ENCODE data around the gene CNDP1. TPM values are rescaled to one million over a fixed set of nuclear protein-coding genes. Genes with fewer than 3 reads are reported as not detected.

CNDP1 gene
- polyA plus RNA-seq, 1 experiment = not detected

- ChIA-PET POLR2A (no interaction called here), CTCF (no interaction called here)
- Histone ChIP-seq H3K9me3 (ENCODE audit: control insufficient read depth, insufficient read depth, low read length) (no peaks in the 10 kb centered on the region), H3K27me3 (ENCODE audit: control insufficient read depth, insufficient read depth, low read length) (peaks cover 10% of the 10 kb centered on the region), H3K27ac (ENCODE audit: low read depth, low read length) (no peak overlapping the region), H3K4me3 (ENCODE audit: low read depth, low read length) (no peak overlapping the region)
- no peak for DNase-seq (ENCODE audit: low read depth, low spot score)
- no peak for TF ChIP-seq CTCF (IDR thresholded peaks at IDR 0.05; ENCODE audit: low read depth, low read length)
Observed at GRCh38 chr18:74525741-74526140, 8.6 kb upstream of the CNDP1 start.

- peaks cover 14% of the 10 kb centered on the region for H3K27me3 ChIP-seq (ENCODE audit: control insufficient read depth, insufficient read depth, low read length)
- no peak for DNase-seq (ENCODE audit: low read depth, low spot score)
- TF ChIP-seq CTCF (IDR thresholded peaks at IDR 0.05; ENCODE audit: low read depth, low read length) = no peak
- H3K9me3 ChIP-seq (ENCODE audit: control insufficient read depth, insufficient read depth, low read length) = no peaks in the 10 kb centered on the region
- no peak overlapping the region for H3K27ac ChIP-seq (ENCODE audit: low read depth, low read length)
- CTCF ChIA-PET = interaction anchor here (1.6 kb wide), 1 partner anchor 25 kb away, joined by 6 read pairs; no protein-coding TSS in a partner anchor
- POLR2A ChIA-PET = no interaction called here
- no peak overlapping the region for H3K4me3 ChIP-seq (ENCODE audit: low read depth, low read length)
Observed at GRCh38 chr18:74526488-74526887, 7.8 kb upstream of the CNDP1 start.

GRCh38 chr18:74528478-74528877, 5.8 kb upstream of the CNDP1 start:
- Histone ChIP-seq H3K27me3 (ENCODE audit: control insufficient read depth, insufficient read depth, low read length) (peaks cover 19% of the 10 kb centered on the region), H3K9me3 (ENCODE audit: control insufficient read depth, insufficient read depth, low read length) (no peaks in the 10 kb centered on the region), H3K4me3 (ENCODE audit: low read depth, low read length) (no peak overlapping the region), H3K27ac (ENCODE audit: low read depth, low read length) (no peak overlapping the region)
- ChIA-PET CTCF (interaction anchor here (2.3 kb wide), 1 partner anchor 23 kb away, joined by 9 read pairs; no protein-coding TSS in a partner anchor), POLR2A (no interaction called here)
- DNase-seq (ENCODE audit: low read depth, low spot score) = no peak
- TF ChIP-seq CTCF (IDR thresholded peaks at IDR 0.05; ENCODE audit: low read depth, low read length) = no peak

GRCh38 chr18:74528913-74529312, 5.4 kb upstream of the CNDP1 start:
- CTCF ChIA-PET = interaction anchor here (2.3 kb wide), 1 partner anchor 23 kb away, joined by 9 read pairs; no protein-coding TSS in a partner anchor
- Histone ChIP-seq H3K27ac (ENCODE audit: low read depth, low read length) (no peak overlapping the region), H3K9me3 (ENCODE audit: control insufficient read depth, insufficient read depth, low read length) (no peaks in the 10 kb centered on the region), H3K27me3 (ENCODE audit: control insufficient read depth, insufficient read depth, low read length) (peaks cover 24% of the 10 kb centered on the region), H3K4me3 (ENCODE audit: low read depth, low read length) (no peak overlapping the region)
- no peak for TF ChIP-seq CTCF (IDR thresholded peaks at IDR 0.05; ENCODE audit: low read depth, low read length)
- no peak for DNase-seq (ENCODE audit: low read depth, low spot score)
- POLR2A ChIA-PET = no interaction called here

- Histone ChIP-seq H3K27ac (ENCODE audit: low read depth, low read length) (no peak overlapping the region), H3K9me3 (ENCODE audit: control insufficient read depth, insufficient read depth, low read length) (no peaks in the 10 kb centered on the region), H3K27me3 (ENCODE audit: control insufficient read depth, insufficient read depth, low read length) (peaks cover 28% of the 10 kb centered on the region), H3K4me3 (ENCODE audit: low read depth, low read length) (no peak overlapping the region)
- ChIA-PET POLR2A (no interaction called here), CTCF (interaction anchor here (2.3 kb wide), 1 partner anchor 22 kb away, joined by 9 read pairs; no protein-coding TSS in a partner anchor)
- no peak for TF ChIP-seq CTCF (IDR thresholded peaks at IDR 0.05; ENCODE audit: low read depth, low read length)
- DNase-seq (ENCODE audit: low read depth, low spot score) = no peak
Observed at GRCh38 chr18:74529378-74529777, 4.9 kb upstream of the CNDP1 start.
